ENCODE data around the gene PDE6C.

- no peak for TF ChIP-seq EZH2phosphoT487 (IDR thresholded peaks at IDR 0.05; ENCODE audit: low read depth)
- TF ChIP-seq CTCF (IDR thresholded peaks at IDR 0.05; ENCODE audit: low read depth, low read length): no peak
Observed at GRCh38 chr10:93628858-93629257, 16.5 kb downstream of the PDE6C start.

Data from OCI-LY3 (cell line).